Testis (tissue), 3 donors: ENCODE data around the gene MEPCE. TPM values are rescaled to one million over a fixed set of nuclear protein-coding genes. Genes with fewer than 3 reads are reported as not detected.

Experiments used
- DNase-seq: peaks from one replicate; pipeline ENCODE4 v3.0.0-alpha.2; 2019
- H3K27ac ChIP-seq, 2 donors: fragments of 200-600 bp; sonication (generic); one replicate each; pipeline ENCODE4 v1.5.1; 2019
- H3K27me3 ChIP-seq: fragments of 200-600 bp; sonication (generic); one replicate; pipeline ENCODE4 v1.5.1; 2019
- H3K36me3 ChIP-seq: fragments of 200-600 bp; sonication (generic); one replicate; pipeline ENCODE4 v1.5.1; 2017; ENCODE audit warnings: low read depth; ENCODE audit errors: missing control alignments
- H3K4me1 ChIP-seq: fragments of 200-600 bp; sonication (generic); one replicate; pipeline ENCODE4 v1.5.1; 2019
- H3K4me3 ChIP-seq, 2 donors: fragments of 200-600 bp; sonication (generic); one replicate each; pipeline ENCODE4 v1.5.1; 2017 to 2019
- H3K9me3 ChIP-seq: fragments of 200-600 bp; sonication (generic); one replicate; pipeline ENCODE4 v1.5.1; 2017
- CTCF ChIP-seq, 3 experiments: fragments of 450-650 bp in 2 of 3; fragments of 200-600 bp in 1 of 3; sonication (generic) in 1 of 3; IDR thresholded peaks; one replicate each; pipeline ENCODE4 v1.5.1; 2016 to 2019; ENCODE audit warnings: antibody characterized with exemption in 3 of 3, mild to moderate bottlenecking in 2 of 3, moderate library complexity in 1 of 3
- POLR2A ChIP-seq: fragments of 450-650 bp; IDR thresholded peaks from one replicate; pipeline ENCODE4 v1.6.1; 2017; ENCODE audit warnings: antibody characterized with exemption, mild to moderate bottlenecking, moderate library complexity
- WGBS, 2 donors: methylation state at CpG; one replicate each; pipeline ENCODE4 v1.1.5; 2018; 5-methylcytosine and 5-hydroxymethylcytosine counted together
- intact Hi-C: fragments of 100-400 bp; cut with DNase I; formaldehyde crosslinking; loops from one replicate; pipeline ENCODE4 v1.15.1; 2023; ENCODE audit warnings: low total_unique reads
- polyA plus RNA-seq: library from polyadenylated mRNA; stranded (reverse); fragments of 350-450 nt; fragmentation: Illumina TruSeq; extraction: RNeasy Lipid Tissue Mini Kit (QIAGEN cat#74804); gene quantifications from one replicate; pipeline ENCODE4 v1.2.3, GENCODE V29; 2014; ENCODE audit warnings: low read depth, low replicate concordance; ENCODE audit not compliant: insufficient read depth
- total RNA-seq, 2 donors: library from RNA; depleted of rRNA; stranded (reverse); fragments of >200 nt; gene quantifications; one replicate each; pipeline ENCODE4 v1.2.3, GENCODE V29; 2016

The MEPCE gene
- total and polyA plus RNA-seq, 3 donors from 2014 or later: 74.6 to 182 (median 89.3) TPM

- Histone ChIP-seq H3K4me3 (no peak overlapping the region), H3K27ac (no peak overlapping the region), H3K4me1 (peaks cover 34% of the 10 kb centered on the region), H3K36me3 (no peaks in the 10 kb centered on the region), H3K9me3 (no peaks in the 10 kb centered on the region), H3K27me3 (no peaks in the 10 kb centered on the region)
- intact Hi-C loops: loop anchor here (10.0 kb wide), 1 partner anchor 57 kb away; no protein-coding TSS in a partner anchor
- no peak for DNase-seq
- TF ChIP-seq POLR2A (no peak), CTCF (IDR thresholded peaks at IDR 0.05) (no peak)
- 67 to 86% methylated on average over 5 of the region's 5 CpGs for WGBS, 2 donors
Observed at GRCh38 chr7:100401811-100402210, 27.8 kb upstream of the MEPCE start.

GRCh38 chr7:100402241-100402640, 27.4 kb upstream of the MEPCE start:
- Histone ChIP-seq H3K27me3 (no peaks in the 10 kb centered on the region), H3K27ac (no peak overlapping the region), H3K4me3 (no peak overlapping the region), H3K36me3 (no peaks in the 10 kb centered on the region), H3K9me3 (no peaks in the 10 kb centered on the region), H3K4me1 (peaks cover 37% of the 10 kb centered on the region)
- TF ChIP-seq POLR2A (no peak), CTCF (IDR thresholded peaks at IDR 0.05) (no peak)
- intact Hi-C loops: loop anchor here (10.0 kb wide), 1 partner anchor 57 kb away; no protein-coding TSS in a partner anchor
- DNase-seq: no peak
- 93 to 98% methylated on average over 2 of the region's 2 CpGs for WGBS, 2 donors

DNA sequence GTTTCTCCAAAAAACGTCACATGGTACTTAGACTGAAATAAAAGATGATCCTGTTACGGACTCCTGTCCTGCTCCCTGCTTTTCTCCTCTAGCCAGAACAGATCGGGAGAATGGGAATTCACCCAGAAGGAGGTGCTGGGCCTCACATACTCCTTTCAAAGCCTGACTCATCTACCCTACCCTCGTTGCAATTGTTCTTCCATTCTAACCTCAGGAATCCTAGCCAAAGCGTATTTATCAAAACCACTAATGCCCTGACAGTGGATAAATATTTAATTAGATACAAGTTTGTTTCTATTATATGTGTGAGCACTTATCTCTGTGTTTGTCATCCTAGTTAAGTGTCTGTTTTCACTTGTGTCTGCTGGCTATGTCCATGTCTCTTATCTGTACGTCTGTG, 22.9 kb upstream of the MEPCE start:
- no peak for TF ChIP-seq CTCF (IDR thresholded peaks at IDR 0.05)
- TF ChIP-seq POLR2A: no peak
- no peak overlapping the region for H3K27ac ChIP-seq
- intact Hi-C loops: loop anchor here (10.0 kb wide), 1 partner anchor 62 kb away; no protein-coding TSS in a partner anchor
- H3K36me3 ChIP-seq: no peaks in the 10 kb centered on the region
- DNase-seq: no peak
- H3K4me1 ChIP-seq: peaks cover 4% of the 10 kb centered on the region
- no peaks in the 10 kb centered on the region for H3K27me3 ChIP-seq
- 57 to 63% methylated on average over 6 of the region's 6 CpGs for WGBS, 2 donors
- H3K9me3 ChIP-seq: no peaks in the 10 kb centered on the region
- H3K4me3 ChIP-seq: no peak overlapping the region

GRCh38 chr7:100407285-100408180, 22.1 kb upstream of the MEPCE start:
- H3K27ac ChIP-seq: no peak overlapping the region
- peaks cover 4% of the 10 kb centered on the region for H3K4me1 ChIP-seq
- H3K27me3 ChIP-seq: no peaks in the 10 kb centered on the region
- no peaks in the 10 kb centered on the region for H3K36me3 ChIP-seq
- no peak for TF ChIP-seq POLR2A
- TF ChIP-seq CTCF (IDR thresholded peaks at IDR 0.05): peak; percentile 54 to 76 (median 74)
- peak; percentile 46 for DNase-seq
- WGBS, 2 donors: 63 to 66% methylated on average over 12 of the region's 12 CpGs
- H3K9me3 ChIP-seq: no peaks in the 10 kb centered on the region
- intact Hi-C loops: loop anchor here (10.0 kb wide), 1 partner anchor 63 kb away; no protein-coding TSS in a partner anchor
- H3K4me3 ChIP-seq: no peak overlapping the region
